ENCODE results near the gene HOXB3.

Gene HOXB3

GRCh38 chr17:48559840-48560817, 29.9 kb downstream of the HOXB3 start:
- TF ChIP-seq ZFX (IDR thresholded peaks at IDR 0.05; ENCODE audit: borderline replicate concordance) (no peak), CTCF (IDR thresholded peaks at IDR 0.05) (no peak)
- H3K27ac ChIP-seq, result no peak overlapping the region

GRCh38 chr17:48559122-48559839, 30.8 kb downstream of the HOXB3 start:
- H3K27ac ChIP-seq, result no peak overlapping the region
- TF ChIP-seq ZFX (IDR thresholded peaks at IDR 0.05; ENCODE audit: borderline replicate concordance), result no peak
- TF ChIP-seq CTCF (IDR thresholded peaks at IDR 0.05), result no peak

- no peak overlapping the region for H3K27ac ChIP-seq
- no peak for TF ChIP-seq CTCF (IDR thresholded peaks at IDR 0.05)
- no peak for TF ChIP-seq ZFX (IDR thresholded peaks at IDR 0.05; ENCODE audit: borderline replicate concordance)
Observed at GRCh38 chr17:48558831-48559121, 31.3 kb downstream of the HOXB3 start.

GRCh38 chr17:48558057-48558830, 31.8 kb downstream of the HOXB3 start:
- H3K27ac ChIP-seq, result no peak overlapping the region
- TF ChIP-seq ZFX (IDR thresholded peaks at IDR 0.05; ENCODE audit: borderline replicate concordance) (no peak), CTCF (IDR thresholded peaks at IDR 0.05) (no peak)

- H3K27ac ChIP-seq, result no peak overlapping the region
- TF ChIP-seq CTCF (IDR thresholded peaks at IDR 0.05) (no peak), ZFX (IDR thresholded peaks at IDR 0.05; ENCODE audit: borderline replicate concordance) (no peak)
Observed at GRCh38 chr17:48556576-48557401, 33.3 kb downstream of the HOXB3 start.

GRCh38 chr17:48556229-48556575, 33.8 kb downstream of the HOXB3 start:
- TF ChIP-seq CTCF (IDR thresholded peaks at IDR 0.05) (no peak), ZFX (IDR thresholded peaks at IDR 0.05; ENCODE audit: borderline replicate concordance) (no peak)

More at GRCh38 chr17:48556229-48556575, 33.8 kb downstream of the HOXB3 start:
- no peak overlapping the region for H3K27ac ChIP-seq

Data from 22Rv1 (cell line).